ENCODE results near the gene RABAC1.

RABAC1 gene

DNA sequence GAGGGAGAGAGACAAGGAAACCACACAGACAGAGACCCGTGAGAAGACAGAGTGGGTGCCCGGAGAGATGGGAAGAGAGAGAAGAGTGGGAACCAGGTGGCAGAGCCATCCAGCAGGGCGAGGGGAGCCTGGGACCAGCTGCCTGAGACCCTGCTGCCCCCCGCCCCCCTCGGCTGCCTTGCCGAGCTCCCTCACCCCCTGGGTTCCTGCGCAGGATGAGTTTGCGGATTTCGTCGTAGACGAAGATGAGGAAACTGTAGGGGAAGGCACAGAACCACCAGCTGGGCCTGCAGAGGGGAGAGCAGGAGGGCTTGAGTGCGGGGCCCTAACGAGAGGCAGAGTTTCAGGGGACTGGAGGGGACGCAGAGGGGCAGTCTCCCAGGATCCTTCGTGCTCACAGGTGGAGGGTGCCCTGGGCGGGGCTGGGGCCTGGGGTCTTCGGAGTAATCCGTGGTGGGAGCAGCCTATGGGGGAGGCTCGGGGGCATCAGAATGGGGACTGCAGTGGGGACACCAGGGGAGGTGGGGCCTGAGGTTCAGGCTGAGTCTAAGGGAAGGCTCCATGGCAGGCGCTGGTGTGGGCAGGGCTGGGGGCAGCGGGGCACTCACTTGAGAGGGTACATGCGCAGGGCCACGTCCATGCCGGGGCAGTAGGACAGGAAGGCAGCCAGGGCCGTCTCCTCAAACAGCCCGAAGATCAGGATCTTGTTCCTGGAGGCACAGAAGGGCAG is 8.1 kb upstream of the RABAC1 start:
- DNase-seq (ENCODE audit: low read depth, low spot score), result no peak
- ChIA-PET POLR2A (no interaction called here), CTCF (no interaction called here)
- H3K4me3 ChIP-seq (ENCODE audit: low read depth, low read length), result no peak overlapping the region
- TF ChIP-seq, protein P1, sequence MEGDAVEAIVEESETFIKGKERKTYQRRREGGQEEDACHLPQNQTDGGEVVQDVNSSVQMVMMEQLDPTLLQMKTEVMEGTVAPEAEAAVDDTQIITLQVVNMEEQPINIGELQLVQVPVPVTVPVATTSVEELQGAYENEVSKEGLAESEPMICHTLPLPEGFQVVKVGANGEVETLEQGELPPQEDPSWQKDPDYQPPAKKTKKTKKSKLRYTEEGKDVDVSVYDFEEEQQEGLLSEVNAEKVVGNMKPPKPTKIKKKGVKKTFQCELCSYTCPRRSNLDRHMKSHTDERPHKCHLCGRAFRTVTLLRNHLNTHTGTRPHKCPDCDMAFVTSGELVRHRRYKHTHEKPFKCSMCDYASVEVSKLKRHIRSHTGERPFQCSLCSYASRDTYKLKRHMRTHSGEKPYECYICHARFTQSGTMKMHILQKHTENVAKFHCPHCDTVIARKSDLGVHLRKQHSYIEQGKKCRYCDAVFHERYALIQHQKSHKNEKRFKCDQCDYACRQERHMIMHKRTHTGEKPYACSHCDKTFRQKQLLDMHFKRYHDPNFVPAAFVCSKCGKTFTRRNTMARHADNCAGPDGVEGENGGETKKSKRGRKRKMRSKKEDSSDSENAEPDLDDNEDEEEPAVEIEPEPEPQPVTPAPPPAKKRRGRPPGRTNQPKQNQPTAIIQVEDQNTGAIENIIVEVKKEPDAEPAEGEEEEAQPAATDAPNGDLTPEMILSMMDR (IDR thresholded peaks at IDR 0.05; ENCODE audit: insufficient read depth, low read length, missing control alignments), result no peak

DNA sequence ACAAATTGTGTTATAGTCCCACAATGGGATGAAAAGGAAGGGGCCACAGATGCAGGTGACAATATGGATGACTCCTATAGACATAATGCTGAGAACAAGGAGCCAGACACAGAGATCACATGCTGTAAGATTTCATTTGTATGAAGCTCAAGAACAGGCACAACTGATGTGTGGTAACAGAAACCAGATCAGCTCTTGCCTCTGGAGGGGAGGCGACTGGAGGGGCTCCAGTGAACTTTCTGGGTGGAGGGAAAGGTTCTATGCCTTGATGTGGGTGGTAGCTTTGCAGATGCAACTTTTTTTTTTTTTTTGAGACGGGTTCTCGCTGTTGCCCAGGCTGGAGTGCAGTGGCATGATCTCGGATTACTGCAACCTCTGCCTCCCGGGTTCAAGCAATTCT is 6.0 kb upstream of the RABAC1 start:
- ChIA-PET CTCF (interaction anchor here (1.2 to 1.4 kb wide), 3 partner anchors 14 to 70 kb away, joined by 4 to 5 read pairs (median 4); no protein-coding TSS in a partner anchor), POLR2A (no interaction called here)
- TF ChIP-seq, protein P1 (IDR thresholded peaks at IDR 0.05; ENCODE audit: insufficient read depth, low read length, missing control alignments), result no peak
- DNase-seq (ENCODE audit: low read depth, low spot score), result no peak
- H3K4me3 ChIP-seq (ENCODE audit: low read depth, low read length), result no peak overlapping the region

DNA sequence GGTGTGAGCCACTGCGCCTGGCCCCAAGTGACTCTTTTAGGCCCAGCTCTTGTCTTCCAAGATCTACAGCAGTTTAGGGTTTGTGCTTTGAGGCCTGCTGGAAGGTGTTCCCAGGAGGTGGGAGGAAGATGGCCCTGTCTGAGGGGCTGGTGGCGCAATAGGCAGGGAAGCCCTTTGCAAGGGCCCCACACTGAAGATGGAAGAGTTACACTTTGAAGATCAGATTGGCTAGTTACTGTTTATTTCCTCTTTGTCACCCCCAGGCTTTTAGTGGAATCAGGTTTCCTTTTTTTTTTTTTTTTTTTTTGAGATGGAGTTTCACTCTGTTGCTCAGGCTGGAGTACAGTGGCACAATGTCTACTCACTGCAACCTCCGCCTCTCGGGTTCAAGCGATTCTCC is 1.9 kb upstream of the RABAC1 start:
- H3K4me3 ChIP-seq (ENCODE audit: low read depth, low read length), result no peak overlapping the region
- TF ChIP-seq, protein P1 (IDR thresholded peaks at IDR 0.05; ENCODE audit: insufficient read depth, low read length, missing control alignments), result no peak
- ChIA-PET CTCF (interaction anchor here (0.6 to 1.3 kb wide), 3 partner anchors 10 to 74 kb away, joined by 3 to 5 read pairs (median 3); no protein-coding TSS in a partner anchor), POLR2A (no interaction called here)
- no peak for DNase-seq (ENCODE audit: low read depth, low spot score)

DNA sequence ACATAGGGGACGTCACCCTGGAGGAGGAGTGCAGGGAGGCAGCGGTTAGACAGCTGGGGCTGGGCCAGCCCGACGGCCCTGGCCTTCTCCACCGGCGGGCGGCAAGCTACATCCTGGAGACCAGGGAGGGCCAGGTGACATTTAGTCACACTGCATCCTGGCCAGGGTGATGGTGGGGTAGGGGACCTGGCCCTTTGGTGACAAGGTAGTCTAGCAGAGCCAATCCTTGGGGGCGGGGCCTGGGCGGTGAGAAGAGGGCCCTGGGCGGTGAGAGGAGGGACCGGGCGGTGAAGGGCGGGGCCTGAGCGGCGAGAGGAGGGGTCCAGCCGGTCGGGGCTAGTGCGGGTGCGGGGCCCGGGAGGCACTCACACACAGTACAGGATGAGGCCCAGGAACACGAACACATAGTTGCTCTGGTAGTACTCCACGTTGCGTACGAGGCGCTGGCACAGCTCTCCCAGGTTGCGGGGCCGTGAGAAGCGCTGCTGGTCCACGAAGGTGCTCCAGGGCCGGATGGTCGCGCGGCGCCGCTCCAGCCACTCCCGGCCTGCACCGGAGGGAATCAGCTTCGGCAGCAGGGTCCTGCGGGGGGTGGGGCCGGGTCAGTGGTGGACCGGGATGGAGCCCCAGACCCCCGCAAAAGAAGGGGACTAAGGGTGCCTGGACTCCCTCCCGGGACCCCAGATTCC is 610 bp downstream of the RABAC1 start:
- CTCF ChIA-PET, result interaction anchor here (0.7 to 4.0 kb wide), 12 partner anchors 8 to 99 kb away, joined by 3 to 30 read pairs (median 4); partner anchors contain the start of gene RPS19
- POLR2A ChIA-PET, result interaction anchor here (0.5 to 1.9 kb wide), 6 partner anchors 39 to 99 kb away, joined by 3 to 14 read pairs (median 4); partner anchors contain the start of gene RPS19
- no peak for DNase-seq (ENCODE audit: low read depth, low spot score)
- H3K4me3 ChIP-seq (ENCODE audit: low read depth, low read length), result peak overlapping the region; percentile 98
- TF ChIP-seq, protein P1 (IDR thresholded peaks at IDR 0.05; ENCODE audit: insufficient read depth, low read length, missing control alignments), result no peak

DNA sequence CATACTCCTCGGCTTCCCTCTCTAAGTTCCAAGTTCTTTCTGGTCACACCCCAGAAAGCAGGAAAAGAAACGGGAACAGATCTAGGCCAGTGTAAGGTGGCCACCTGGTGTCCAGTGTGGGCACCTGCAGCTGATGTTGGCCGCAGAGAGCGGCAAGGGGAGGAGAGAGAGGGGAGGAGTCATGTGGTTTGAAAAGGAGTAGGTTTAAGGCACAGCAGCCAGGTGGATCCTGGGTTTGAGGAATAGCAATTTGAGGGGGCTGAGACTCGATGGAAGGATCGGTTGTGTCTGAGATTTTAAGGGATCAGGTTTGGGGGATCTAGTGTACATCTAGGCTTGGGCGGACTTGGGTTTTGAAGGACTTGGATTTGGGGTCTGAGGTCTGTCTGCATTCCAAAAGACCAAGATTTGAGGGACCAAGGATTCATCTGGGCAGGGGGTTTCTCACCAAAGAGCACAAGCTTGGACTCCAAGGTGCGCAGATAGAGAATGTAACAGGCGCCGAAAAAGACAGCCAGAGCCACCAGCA is 1.2 kb downstream of the RABAC1 start:
- CTCF ChIA-PET, result interaction anchor here (0.7 to 4.0 kb wide), 17 partner anchors 11 to 162 kb away, joined by 3 to 30 read pairs (median 4); partner anchors contain the start of genes CEACAM3 and RPS19
- TF ChIP-seq, protein P1 (IDR thresholded peaks at IDR 0.05; ENCODE audit: insufficient read depth, low read length, missing control alignments), result peak; percentile 86
- peak; percentile 33 for DNase-seq (ENCODE audit: low read depth, low spot score)

More for the DNA sequence above, 1.2 kb downstream of the RABAC1 start:
- POLR2A ChIA-PET, result interaction anchor here (1.9 to 2.0 kb wide), 2 partner anchors 98 kb away, joined by 6 to 14 read pairs; partner anchors contain the start of gene RPS19
- peak overlapping the region; percentile 98 for H3K4me3 ChIP-seq (ENCODE audit: low read depth, low read length)
